HEK293T (cell line): Measurements from ENCODE around the gene SFRP4.

Source experiments
- BHLHE40 ChIP-seq: fragments of 450-650 bp; IDR thresholded peaks from 2 replicates; pipeline ENCODE4 v1.6.1; 2016; ENCODE audit warnings: mild to moderate bottlenecking, moderate library complexity, borderline replicate concordance
- FOXA1 ChIP-seq: fragments of 450-650 bp; IDR thresholded peaks from 2 replicates; pipeline ENCODE4 v1.6.1; 2016; ENCODE audit warnings: mild to moderate bottlenecking
- FOXK2 ChIP-seq: fragments of 450-650 bp; IDR thresholded peaks from 2 replicates; pipeline ENCODE4 v1.6.1; 2016; ENCODE audit warnings: mild to moderate bottlenecking
- FOXM1 ChIP-seq: fragments of 450-650 bp; IDR thresholded peaks from 2 replicates; pipeline ENCODE4 v1.6.1; 2017; ENCODE audit warnings: mild to moderate bottlenecking, borderline replicate concordance
- HDGF ChIP-seq: fragments of 450-650 bp; IDR thresholded peaks from 2 replicates; pipeline ENCODE4 v1.6.1; 2017; ENCODE audit warnings: antibody characterized with exemption, borderline replicate concordance
- LEF1 ChIP-seq: fragments of 450-650 bp; IDR thresholded peaks from 2 replicates; pipeline ENCODE4 v1.6.1; 2017; ENCODE audit warnings: mild to moderate bottlenecking, borderline replicate concordance
- PKNOX1 ChIP-seq: fragments of 450-650 bp; IDR thresholded peaks from 2 replicates; pipeline ENCODE4 v1.6.1; 2016
- SP1 ChIP-seq: fragments of 450-650 bp; IDR thresholded peaks from 2 replicates; pipeline ENCODE4 v1.6.1; 2017
- SUZ12 ChIP-seq: fragments of 450-650 bp; IDR thresholded peaks from 2 replicates; pipeline ENCODE4 v1.6.1; 2016; ENCODE audit warnings: mild to moderate bottlenecking
- TARDBP ChIP-seq: fragments of 450-650 bp; IDR thresholded peaks from 2 replicates; pipeline ENCODE4 v1.6.1; 2016
- ZNF384 ChIP-seq: fragments of 450-650 bp; IDR thresholded peaks from 2 replicates; pipeline ENCODE4 v1.6.1; 2016

GRCh38 chr7:37947941-37948210 is 31.3 kb upstream of the SFRP4 start:
- TF ChIP-seq PKNOX1 (no peak), TARDBP (no peak), BHLHE40 (no peak), SP1 (no peak), SUZ12 (no peak), HDGF (no peak), LEF1 (no peak), FOXM1 (no peak), FOXA1 (no peak), ZNF384 (no peak), FOXK2 (no peak)
